OCI-LY3 (cell line): ENCODE data around the gene IL2RA.

ENCODE experiments used
- H2AFZ ChIP-seq: fragments of 200-600, 300-600 bp; shearing (Covaris generic); 2 replicates; pipeline ENCODE4 v1.6.0; 2014; ENCODE audit warnings: antibody characterized with exemption, low read depth, low read length
- H3K27ac ChIP-seq: fragments of 200-600, 300-600 bp; sonication (generic); 2 replicates; pipeline ENCODE4 v1.5.1; 2014; ENCODE audit warnings: mild to moderate bottlenecking, low read length, moderate library complexity, mixed read lengths
- H3K27me3 ChIP-seq: fragments of 200-600, 300-600 bp; sonication (generic); 2 replicates; pipeline ENCODE4 v1.6.1; 2014; ENCODE audit warnings: low read depth, low read length, mixed read lengths
- H3K36me3 ChIP-seq: fragments of 200-600, 300-600 bp; sonication (generic); replicated peaks from 2 replicates; pipeline ENCODE3; 2014; ENCODE audit warnings: low read depth, low read length, mixed read lengths
- H3K4me1 ChIP-seq: fragments of 300-600, 200-600 bp; sonication (generic); 2 replicates; pipeline ENCODE4 v1.6.1; 2014; ENCODE audit warnings: low read length, mixed read lengths
- H3K4me2 ChIP-seq: fragments of 200-600, 300-600 bp; sonication (generic); 2 replicates; pipeline ENCODE4 v1.6.1; 2014; ENCODE audit warnings: low read length, mixed read lengths
- H3K4me3 ChIP-seq: fragments of 300-600, 200-600 bp; sonication (generic); 2 replicates; pipeline ENCODE4 v1.5.1; 2014; ENCODE audit warnings: antibody characterized with exemption, mild to moderate bottlenecking, low read length, moderate library complexity
- H3K79me2 ChIP-seq: fragments of 300-600, 200-600 bp; shearing (Covaris generic); 2 replicates; pipeline ENCODE4 v1.6.1; 2014; ENCODE audit warnings: mild to moderate bottlenecking, low read length, mixed read lengths
- H3K9ac ChIP-seq: fragments of 300-600, 200-600 bp; shearing (Covaris generic); 2 replicates; pipeline ENCODE4 v1.6.0; 2014; ENCODE audit warnings: mild to moderate bottlenecking, low read length, moderate library complexity
- H3K9me3 ChIP-seq: fragments of 200-600, 300-600 bp; shearing (Covaris generic); 2 replicates; pipeline ENCODE4 v1.6.1; 2014; ENCODE audit warnings: low read length, mixed read lengths; ENCODE audit not compliant: insufficient read depth
- H4K20me1 ChIP-seq: fragments of 200-600, 300-600 bp; sonication (generic); 2 replicates; pipeline ENCODE4 v1.6.1; 2016; ENCODE audit warnings: low read length, mixed read lengths; ENCODE audit not compliant: insufficient read depth
- CTCF ChIP-seq: fragments of 200-600, 300-600 bp; sonication (generic); IDR thresholded peaks from 2 replicates; pipeline ENCODE4 v1.5.1; 2014; ENCODE audit warnings: antibody characterized with exemption, low read length, low read depth
- EZH2phosphoT487 ChIP-seq: fragments of 200-600 bp; shearing (Covaris generic); IDR thresholded peaks from 2 replicates; pipeline ENCODE4 v1.6.1; 2018; ENCODE audit warnings: antibody characterized with exemption, mixed run types, low read depth

The IL2RA gene

DNA sequence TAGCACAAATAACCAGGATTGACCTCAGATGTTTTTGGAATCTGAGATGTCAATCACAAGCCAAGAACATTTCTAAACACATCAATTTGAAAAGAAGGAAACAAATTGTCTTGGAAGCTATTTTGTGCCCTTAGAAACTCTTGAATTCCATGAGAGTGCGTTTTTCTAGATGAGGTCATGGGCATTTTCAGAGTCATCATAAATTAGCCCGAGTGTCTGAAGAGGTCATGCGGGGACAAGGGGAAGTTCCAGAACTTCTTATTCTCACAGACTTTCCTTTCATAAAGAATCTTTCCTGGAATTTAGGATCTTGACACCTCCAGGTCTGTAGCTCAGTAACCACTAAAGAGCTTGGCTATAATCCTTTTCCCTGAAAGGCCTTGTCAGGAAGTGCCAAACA lies 28.2 kb downstream of the IL2RA start:
- Histone ChIP-seq H3K36me3 (peaks cover 7% of the 10 kb centered on the region), H3K79me2 (no peaks in the 10 kb centered on the region), H3K9me3 (peaks cover 11% of the 10 kb centered on the region; the same call in 1 of the 2 replicates), H3K4me2 (no peak overlapping the region), H3K4me1 (no peaks in the 10 kb centered on the region), H4K20me1 (no peaks in the 10 kb centered on the region; the same call in 1 of the 2 replicates), H3K4me3 (no peak overlapping the region), H3K9ac (no peak overlapping the region), H3K27ac (no peak overlapping the region), H3K27me3 (no peaks in the 10 kb centered on the region), H2AFZ (no peak overlapping the region)
- no peak for TF ChIP-seq EZH2phosphoT487
- no peak for TF ChIP-seq CTCF

- no peak overlapping the region for H3K9ac ChIP-seq
- H4K20me1 ChIP-seq = no peaks in the 10 kb centered on the region
- no peak overlapping the region for H2AFZ ChIP-seq
- no peak overlapping the region for H3K27ac ChIP-seq
- H3K4me1 ChIP-seq = no peaks in the 10 kb centered on the region
- H3K79me2 ChIP-seq = no peaks in the 10 kb centered on the region
- H3K9me3 ChIP-seq = peaks cover 11% of the 10 kb centered on the region; the same call in 1 of the 2 replicates
- H3K27me3 ChIP-seq = no peaks in the 10 kb centered on the region
- H3K4me2 ChIP-seq = no peak overlapping the region
- H3K36me3 ChIP-seq = peaks cover 7% of the 10 kb centered on the region
- TF ChIP-seq CTCF (no peak), EZH2phosphoT487 (no peak)
- no peak overlapping the region for H3K4me3 ChIP-seq
Observed at GRCh38 chr10:6030940-6031339, 31.2 kb downstream of the IL2RA start.

GRCh38 chr10:6030217-6030616 lies 31.9 kb downstream of the IL2RA start:
- H2AFZ ChIP-seq = no peak overlapping the region

GRCh38 chr10:6027929-6028328 lies 34.2 kb downstream of the IL2RA start:
- no peak overlapping the region for H2AFZ ChIP-seq
- H3K9me3 ChIP-seq = peaks cover 11% of the 10 kb centered on the region; the same call in 1 of the 2 replicates
- no peaks in the 10 kb centered on the region for H3K79me2 ChIP-seq
- no peak overlapping the region for H3K4me2 ChIP-seq
- TF ChIP-seq EZH2phosphoT487 (no peak), CTCF (no peak)
- H3K4me3 ChIP-seq = no peak overlapping the region
- no peaks in the 10 kb centered on the region for H3K4me1 ChIP-seq
- H3K27ac ChIP-seq = no peak overlapping the region
- peaks cover 14% of the 10 kb centered on the region for H3K36me3 ChIP-seq
- H3K9ac ChIP-seq = no peak overlapping the region
- H3K27me3 ChIP-seq = no peaks in the 10 kb centered on the region
- H4K20me1 ChIP-seq = no peaks in the 10 kb centered on the region

More at GRCh38 chr10:6030217-6030616, 31.9 kb downstream of the IL2RA start:
- Histone ChIP-seq H3K4me3 (no peak overlapping the region), H3K27ac (no peak overlapping the region), H3K4me2 (no peak overlapping the region), H3K36me3 (peaks cover 7% of the 10 kb centered on the region), H3K27me3 (no peaks in the 10 kb centered on the region), H3K9me3 (peaks cover 11% of the 10 kb centered on the region; the same call in 1 of the 2 replicates), H4K20me1 (no peaks in the 10 kb centered on the region), H3K79me2 (no peaks in the 10 kb centered on the region), H3K9ac (no peak overlapping the region), H3K4me1 (no peaks in the 10 kb centered on the region)
- TF ChIP-seq EZH2phosphoT487 = no peak
- no peak for TF ChIP-seq CTCF
